ENCODE measurements around the gene RPS15. TPM values are rescaled to one million over a fixed set of nuclear protein-coding genes. Genes with fewer than 3 reads are reported as not detected.
A peak's percentile ranks its signal among the peaks of the same experiment; 100 is the strongest.

RPS15 gene
- total and polyA plus RNA-seq, 2 of the 13 experiments (the other 11 are each of a cell fraction or from before 2014, with no cell fraction given), result 695 to 1,411 TPM

DNA sequence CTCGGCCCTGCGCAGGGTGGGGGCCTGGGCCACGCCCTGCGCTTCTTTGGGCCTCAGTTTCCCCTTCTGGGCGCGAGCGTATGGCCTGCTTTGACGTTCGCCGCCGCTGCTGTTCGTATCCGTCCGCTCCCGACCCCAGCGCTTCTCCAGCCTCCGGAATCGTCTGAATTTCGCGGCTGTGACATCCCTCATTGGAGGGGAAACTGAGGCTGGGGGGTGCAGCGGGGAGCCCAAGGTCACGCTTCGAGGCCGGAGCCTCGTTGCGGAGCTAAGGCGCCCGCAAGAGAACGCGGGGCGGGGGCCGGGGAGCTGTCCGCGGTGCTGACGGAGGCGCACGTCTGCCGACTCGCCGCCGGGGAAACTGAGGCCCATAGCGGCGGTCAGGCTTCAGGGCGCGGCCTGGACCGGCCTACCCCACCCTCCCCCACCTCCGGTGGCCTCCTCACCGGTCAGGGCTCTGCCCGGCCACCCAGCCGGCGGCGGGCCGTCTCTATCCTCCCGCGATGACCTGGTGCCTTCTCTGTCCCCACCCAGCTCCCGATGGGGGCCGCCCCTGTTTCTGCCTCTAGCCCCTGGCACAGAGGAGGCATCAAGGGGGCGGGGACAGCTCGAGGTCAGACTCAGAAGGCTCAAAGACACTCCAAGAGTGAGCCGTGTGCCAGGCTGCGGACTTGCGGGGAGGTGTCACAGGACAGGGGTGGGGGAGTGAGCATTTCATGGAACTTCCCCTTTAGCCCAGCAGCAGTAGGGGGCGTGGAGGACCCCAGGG lies 8.7 kb downstream of the RPS15 start (continued):
- TF ChIP-seq, protein P1, sequence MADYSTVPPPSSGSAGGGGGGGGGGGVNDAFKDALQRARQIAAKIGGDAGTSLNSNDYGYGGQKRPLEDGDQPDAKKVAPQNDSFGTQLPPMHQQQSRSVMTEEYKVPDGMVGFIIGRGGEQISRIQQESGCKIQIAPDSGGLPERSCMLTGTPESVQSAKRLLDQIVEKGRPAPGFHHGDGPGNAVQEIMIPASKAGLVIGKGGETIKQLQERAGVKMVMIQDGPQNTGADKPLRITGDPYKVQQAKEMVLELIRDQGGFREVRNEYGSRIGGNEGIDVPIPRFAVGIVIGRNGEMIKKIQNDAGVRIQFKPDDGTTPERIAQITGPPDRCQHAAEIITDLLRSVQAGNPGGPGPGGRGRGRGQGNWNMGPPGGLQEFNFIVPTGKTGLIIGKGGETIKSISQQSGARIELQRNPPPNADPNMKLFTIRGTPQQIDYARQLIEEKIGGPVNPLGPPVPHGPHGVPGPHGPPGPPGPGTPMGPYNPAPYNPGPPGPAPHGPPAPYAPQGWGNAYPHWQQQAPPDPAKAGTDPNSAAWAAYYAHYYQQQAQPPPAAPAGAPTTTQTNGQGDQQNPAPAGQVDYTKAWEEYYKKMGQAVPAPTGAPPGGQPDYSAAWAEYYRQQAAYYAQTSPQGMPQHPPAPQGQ (CRISPR knock-in tag; IDR thresholded peaks at IDR 0.05; ENCODE audit: borderline replicate concordance), result no peak
- TF ChIP-seq, protein P2, sequence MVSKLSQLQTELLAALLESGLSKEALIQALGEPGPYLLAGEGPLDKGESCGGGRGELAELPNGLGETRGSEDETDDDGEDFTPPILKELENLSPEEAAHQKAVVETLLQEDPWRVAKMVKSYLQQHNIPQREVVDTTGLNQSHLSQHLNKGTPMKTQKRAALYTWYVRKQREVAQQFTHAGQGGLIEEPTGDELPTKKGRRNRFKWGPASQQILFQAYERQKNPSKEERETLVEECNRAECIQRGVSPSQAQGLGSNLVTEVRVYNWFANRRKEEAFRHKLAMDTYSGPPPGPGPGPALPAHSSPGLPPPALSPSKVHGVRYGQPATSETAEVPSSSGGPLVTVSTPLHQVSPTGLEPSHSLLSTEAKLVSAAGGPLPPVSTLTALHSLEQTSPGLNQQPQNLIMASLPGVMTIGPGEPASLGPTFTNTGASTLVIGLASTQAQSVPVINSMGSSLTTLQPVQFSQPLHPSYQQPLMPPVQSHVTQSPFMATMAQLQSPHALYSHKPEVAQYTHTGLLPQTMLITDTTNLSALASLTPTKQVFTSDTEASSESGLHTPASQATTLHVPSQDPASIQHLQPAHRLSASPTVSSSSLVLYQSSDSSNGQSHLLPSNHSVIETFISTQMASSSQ (IDR thresholded peaks at IDR 0.05; ENCODE audit: low read depth), result no peak
- TF ChIP-seq, protein P2 (CRISPR knock-in tag; IDR thresholded peaks at IDR 0.05; ENCODE audit: borderline replicate concordance), result no peak
- TF ChIP-seq ZNF337 (CRISPR knock-in tag; IDR thresholded peaks at IDR 0.05; ENCODE audit: borderline replicate concordance, low read depth) (no peak), SRSF4 (IDR thresholded peaks at IDR 0.05; ENCODE audit: low read depth, low read length, poor library complexity, severe bottlenecking) (no peak), RFXAP (CRISPR knock-in tag; IDR thresholded peaks at IDR 0.05; ENCODE audit: borderline replicate concordance) (no peak), ZNF432 (CRISPR knock-in tag; IDR thresholded peaks at IDR 0.05; ENCODE audit: borderline replicate concordance) (no peak), RBM22 (optimal IDR thresholded peaks at IDR 0.05; ENCODE audit: low read length) (no peak), RAD51 (IDR thresholded peaks at IDR 0.05; ENCODE audit: borderline replicate concordance) (no peak), SIX1 (CRISPR knock-in tag; IDR thresholded peaks at IDR 0.05; ENCODE audit: borderline replicate concordance) (no peak), YEATS2 (CRISPR knock-in tag; IDR thresholded peaks at IDR 0.05; ENCODE audit: borderline replicate concordance) (no peak), GABPA (IDR thresholded peaks at IDR 0.05; ENCODE audit: low read depth, low read length) (no peak), GABPA (CRISPR knock-in tag; IDR thresholded peaks at IDR 0.05; ENCODE audit: low read depth) (no peak), ZNF7 (CRISPR knock-in tag; IDR thresholded peaks at IDR 0.05) (0 out of 2 replicates have a peak, but pooled peaks have one; percentile 11), NFE2L2 (IDR thresholded peaks at IDR 0.05; ENCODE audit: low read length) (no peak)
- TF ChIP-seq, protein P3, sequence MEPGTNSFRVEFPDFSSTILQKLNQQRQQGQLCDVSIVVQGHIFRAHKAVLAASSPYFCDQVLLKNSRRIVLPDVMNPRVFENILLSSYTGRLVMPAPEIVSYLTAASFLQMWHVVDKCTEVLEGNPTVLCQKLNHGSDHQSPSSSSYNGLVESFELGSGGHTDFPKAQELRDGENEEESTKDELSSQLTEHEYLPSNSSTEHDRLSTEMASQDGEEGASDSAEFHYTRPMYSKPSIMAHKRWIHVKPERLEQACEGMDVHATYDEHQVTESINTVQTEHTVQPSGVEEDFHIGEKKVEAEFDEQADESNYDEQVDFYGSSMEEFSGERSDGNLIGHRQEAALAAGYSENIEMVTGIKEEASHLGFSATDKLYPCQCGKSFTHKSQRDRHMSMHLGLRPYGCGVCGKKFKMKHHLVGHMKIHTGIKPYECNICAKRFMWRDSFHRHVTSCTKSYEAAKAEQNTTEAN (CRISPR knock-in tag; conservative IDR thresholded peaks at IDR 0.05), result no peak
- TF ChIP-seq, protein P4, sequence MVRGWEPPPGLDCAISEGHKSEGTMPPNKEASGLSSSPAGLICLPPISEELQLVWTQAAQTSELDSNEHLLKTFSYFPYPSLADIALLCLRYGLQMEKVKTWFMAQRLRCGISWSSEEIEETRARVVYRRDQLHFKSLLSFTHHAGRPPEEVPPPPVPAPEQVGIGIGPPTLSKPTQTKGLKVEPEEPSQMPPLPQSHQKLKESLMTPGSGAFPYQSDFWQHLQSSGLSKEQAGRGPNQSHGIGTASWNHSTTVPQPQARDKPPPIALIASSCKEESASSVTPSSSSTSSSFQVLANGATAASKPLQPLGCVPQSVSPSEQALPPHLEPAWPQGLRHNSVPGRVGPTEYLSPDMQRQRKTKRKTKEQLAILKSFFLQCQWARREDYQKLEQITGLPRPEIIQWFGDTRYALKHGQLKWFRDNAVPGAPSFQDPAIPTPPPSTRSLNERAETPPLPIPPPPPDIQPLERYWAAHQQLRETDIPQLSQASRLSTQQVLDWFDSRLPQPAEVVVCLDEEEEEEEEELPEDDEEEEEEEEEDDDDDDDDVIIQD (CRISPR knock-in tag; IDR thresholded peaks at IDR 0.05; ENCODE audit: low read depth), result no peak
- TF ChIP-seq, protein P5, sequence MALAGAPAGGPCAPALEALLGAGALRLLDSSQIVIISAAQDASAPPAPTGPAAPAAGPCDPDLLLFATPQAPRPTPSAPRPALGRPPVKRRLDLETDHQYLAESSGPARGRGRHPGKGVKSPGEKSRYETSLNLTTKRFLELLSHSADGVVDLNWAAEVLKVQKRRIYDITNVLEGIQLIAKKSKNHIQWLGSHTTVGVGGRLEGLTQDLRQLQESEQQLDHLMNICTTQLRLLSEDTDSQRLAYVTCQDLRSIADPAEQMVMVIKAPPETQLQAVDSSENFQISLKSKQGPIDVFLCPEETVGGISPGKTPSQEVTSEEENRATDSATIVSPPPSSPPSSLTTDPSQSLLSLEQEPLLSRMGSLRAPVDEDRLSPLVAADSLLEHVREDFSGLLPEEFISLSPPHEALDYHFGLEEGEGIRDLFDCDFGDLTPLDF (CRISPR knock-in tag; IDR thresholded peaks at IDR 0.05), result no peak
- TF ChIP-seq, protein P6, sequence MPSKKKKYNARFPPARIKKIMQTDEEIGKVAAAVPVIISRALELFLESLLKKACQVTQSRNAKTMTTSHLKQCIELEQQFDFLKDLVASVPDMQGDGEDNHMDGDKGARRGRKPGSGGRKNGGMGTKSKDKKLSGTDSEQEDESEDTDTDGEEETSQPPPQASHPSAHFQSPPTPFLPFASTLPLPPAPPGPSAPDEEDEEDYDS (CRISPR knock-in tag; IDR thresholded peaks at IDR 0.05), result no peak
